Duodenal mucosa (tissue), 2 donors: ENCODE measurements around the gene PHACTR2.

ENCODE experiments used
- H3K27ac ChIP-seq: one replicate; pipeline ENCODE4 v1.7.0; 2013; ENCODE audit warnings: low read depth, low read length
- H3K27me3 ChIP-seq, 2 donors: one replicate each; pipeline ENCODE4 v1.7.0; 2013; ENCODE audit warnings: low read length in 2 of 2, control low read depth in 1 of 2; ENCODE audit not compliant: insufficient read depth in 2 of 2, control insufficient read depth in 1 of 2
- H3K36me3 ChIP-seq, 2 donors: one replicate each; pipeline ENCODE4 v1.7.0; 2013; ENCODE audit warnings: low read length in 2 of 2, control low read depth in 1 of 2; ENCODE audit not compliant: insufficient read depth in 2 of 2, control insufficient read depth in 1 of 2
- H3K4me1 ChIP-seq, 2 donors: one replicate each; pipeline ENCODE4 v1.7.0; 2013; ENCODE audit warnings: low read length in 2 of 2, control low read depth in 1 of 2; ENCODE audit not compliant: insufficient read depth in 2 of 2, control insufficient read depth in 1 of 2
- H3K4me3 ChIP-seq, 2 donors: one replicate each; pipeline ENCODE4 v1.7.0; 2013; ENCODE audit warnings: low read length in 2 of 2, low read depth in 1 of 2
- H3K9ac ChIP-seq, 2 donors: one replicate each; pipeline ENCODE4 v1.7.0; 2013; ENCODE audit warnings: low read length in 2 of 2, low read depth in 1 of 2
- H3K9me3 ChIP-seq, 2 donors: one replicate each; pipeline ENCODE4 v1.7.0; 2013; ENCODE audit warnings: low read length in 2 of 2, control low read depth in 1 of 2; ENCODE audit not compliant: control insufficient read depth in 1 of 2

The PHACTR2 gene

DNA sequence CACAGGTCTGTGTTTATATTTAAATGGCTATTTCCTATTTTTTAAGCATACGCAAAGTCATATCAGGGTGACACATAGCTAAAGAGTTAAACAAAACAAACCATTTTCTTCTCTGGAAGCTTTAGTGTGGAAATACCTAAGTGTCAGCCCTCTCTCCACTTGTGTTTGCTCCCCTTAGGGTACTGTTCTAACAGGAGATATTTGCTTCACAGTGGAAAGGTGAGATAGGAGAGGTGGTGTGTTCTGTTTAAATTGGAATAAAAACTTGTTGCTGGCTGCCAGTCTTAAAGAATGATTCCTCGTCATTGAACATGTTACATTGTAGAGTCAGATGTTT, 18.9 kb downstream of the PHACTR2 start:
- Histone ChIP-seq H3K4me1 (peaks cover 14 to 43% of the 10 kb centered on the region in 2 donors), H3K4me3 (no peak overlapping the region), H3K27ac (no peak overlapping the region), H3K9me3 (no peaks in the 10 kb centered on the region), H3K36me3 (no peaks in the 10 kb centered on the region), H3K27me3 (no peaks in the 10 kb centered on the region), H3K9ac (no peak overlapping the region)

- Histone ChIP-seq H3K9ac (no peak overlapping the region), H3K4me1 (peaks cover 15 to 36% of the 10 kb centered on the region in 2 donors), H3K36me3 (no peaks in the 10 kb centered on the region), H3K27ac (no peak overlapping the region), H3K27me3 (no peaks in the 10 kb centered on the region), H3K4me3 (no peak overlapping the region), H3K9me3 (no peaks in the 10 kb centered on the region)
These were observed 19.5 kb downstream of the PHACTR2 start for GRCh38 chr6:143697076-143697800.

GRCh38 chr6:143698329-143698728, 20.6 kb downstream of the PHACTR2 start:
- Histone ChIP-seq H3K27me3 (no peaks in the 10 kb centered on the region), H3K9me3 (no peaks in the 10 kb centered on the region), H3K4me1 (peaks cover 13 to 29% of the 10 kb centered on the region in 2 donors), H3K36me3 (no peaks in the 10 kb centered on the region), H3K4me3 (no peak overlapping the region), H3K9ac (no peak overlapping the region), H3K27ac (no peak overlapping the region)

DNA sequence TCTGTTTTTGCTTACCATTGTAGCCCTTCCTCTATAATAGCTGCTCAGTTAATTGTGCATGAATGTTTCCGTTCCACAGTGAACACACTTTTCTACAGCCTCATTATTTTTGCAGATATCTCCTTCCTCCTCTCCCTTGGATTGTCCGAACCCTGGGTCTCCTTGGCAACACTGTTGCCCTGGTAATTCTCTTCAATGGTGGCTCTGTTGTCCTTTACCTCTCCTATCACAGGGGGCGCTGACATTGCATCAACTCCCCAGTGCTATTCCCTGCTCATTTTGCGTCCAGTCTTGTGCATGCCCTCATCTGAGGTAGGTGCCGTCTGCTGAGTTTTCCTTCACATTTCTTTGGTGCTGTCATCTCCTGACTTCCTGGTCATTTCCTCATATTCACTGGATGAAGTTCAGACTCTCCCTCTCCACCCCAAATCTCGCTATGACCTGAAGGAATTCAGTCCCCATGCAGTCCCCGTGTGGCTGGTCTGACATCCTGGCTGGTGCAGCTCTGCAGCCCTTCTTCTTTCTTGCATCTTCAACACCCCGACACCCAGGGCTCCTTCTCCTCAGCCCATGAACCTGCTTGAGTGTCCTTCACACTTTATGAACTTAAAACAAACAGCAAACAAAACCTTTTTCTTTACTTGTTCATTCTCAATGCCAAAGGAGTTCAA, 21.1 kb downstream of the PHACTR2 start:
- Histone ChIP-seq H3K4me3 (no peak overlapping the region), H3K9me3 (no peaks in the 10 kb centered on the region), H3K9ac (no peak overlapping the region), H3K27ac (no peak overlapping the region), H3K27me3 (no peaks in the 10 kb centered on the region), H3K36me3 (no peaks in the 10 kb centered on the region), H3K4me1 (peaks cover 13 to 26% of the 10 kb centered on the region in 2 donors)

DNA sequence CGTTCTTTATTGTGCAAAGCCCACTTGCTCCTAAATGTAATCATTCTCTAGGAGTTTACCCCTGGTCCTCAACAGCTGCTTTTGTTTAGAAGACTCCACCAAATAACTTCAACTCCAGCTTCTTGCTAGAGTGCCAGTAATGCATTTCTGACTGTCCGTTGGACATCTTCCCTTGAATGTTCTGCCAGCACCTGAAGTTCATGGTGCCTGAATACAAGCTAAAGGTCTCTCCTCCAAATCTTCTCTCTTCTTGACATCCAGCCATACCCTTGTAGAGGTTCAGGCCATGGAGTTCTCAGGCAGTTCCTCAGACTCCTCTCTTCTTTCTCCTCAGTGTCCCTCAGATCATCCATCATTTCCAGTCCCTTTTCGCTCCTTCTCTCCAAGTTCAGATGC, 21.7 kb downstream of the PHACTR2 start:
- Histone ChIP-seq H3K27ac (no peak overlapping the region), H3K4me1 (peaks cover 13 to 22% of the 10 kb centered on the region in 2 donors), H3K4me3 (no peak overlapping the region), H3K9me3 (no peaks in the 10 kb centered on the region), H3K9ac (no peak overlapping the region), H3K36me3 (no peaks in the 10 kb centered on the region), H3K27me3 (no peaks in the 10 kb centered on the region)

- H3K27ac ChIP-seq, result no peak overlapping the region
These were observed 23.1 kb downstream of the PHACTR2 start for GRCh38 chr6:143700684-143701348.

DNA sequence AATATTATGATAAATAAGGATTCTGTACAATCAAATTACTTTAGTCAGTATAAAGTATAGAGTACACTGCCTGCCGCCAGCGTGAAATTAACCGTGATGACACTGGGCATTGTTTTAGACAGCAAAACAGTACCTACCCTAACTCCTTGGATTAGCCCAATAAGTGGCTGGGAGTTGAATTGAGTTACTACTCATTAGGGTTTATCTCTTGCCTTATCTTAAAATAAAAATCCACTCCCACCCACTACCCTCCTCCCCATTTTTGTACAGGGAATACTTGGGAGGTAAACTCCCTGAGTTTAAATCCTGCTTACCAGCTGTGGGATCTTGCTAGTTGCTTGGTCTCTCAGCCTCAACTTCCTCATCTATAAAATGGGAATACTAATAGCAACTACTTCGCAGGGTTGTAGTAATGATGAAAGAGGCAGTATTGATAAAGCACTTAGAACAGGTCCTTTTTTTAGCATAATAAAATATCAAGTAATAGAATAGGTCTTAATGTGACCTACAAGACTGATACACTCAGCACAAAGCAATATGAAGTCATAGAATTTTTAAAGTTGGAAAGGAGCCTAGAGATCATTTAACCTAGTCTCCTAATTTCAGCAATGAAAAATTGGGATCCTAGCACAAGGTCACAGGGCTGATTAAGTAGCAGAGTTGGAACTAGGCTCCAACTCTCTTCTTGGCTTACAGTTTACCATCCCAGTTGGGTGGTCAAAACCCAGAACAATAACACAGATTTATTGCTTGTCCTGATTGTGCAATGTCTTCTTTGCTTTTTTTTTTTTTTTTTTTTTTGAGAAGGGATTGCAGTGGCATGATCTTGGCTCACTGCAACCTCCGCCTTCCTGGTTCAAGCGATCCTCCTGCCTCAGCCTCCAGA, 23.8 kb downstream of the PHACTR2 start:
- Histone ChIP-seq H3K36me3 (no peaks in the 10 kb centered on the region), H3K9ac (no peak overlapping the region), H3K4me1 (peaks cover 1 to 2% of the 10 kb centered on the region in 2 donors), H3K27me3 (no peaks in the 10 kb centered on the region), H3K4me3 (no peak overlapping the region), H3K27ac (no peak overlapping the region), H3K9me3 (no peaks in the 10 kb centered on the region)

More at GRCh38 chr6:143700684-143701348, 23.1 kb downstream of the PHACTR2 start:
- no peaks in the 10 kb centered on the region for H3K36me3 ChIP-seq
- no peaks in the 10 kb centered on the region for H3K9me3 ChIP-seq
- H3K4me1 ChIP-seq, result peaks cover 3 to 8% of the 10 kb centered on the region in 2 donors
- no peaks in the 10 kb centered on the region for H3K27me3 ChIP-seq
- no peak overlapping the region for H3K4me3 ChIP-seq
- H3K9ac ChIP-seq, result no peak overlapping the region

- no peaks in the 10 kb centered on the region for H3K27me3 ChIP-seq
- H3K27ac ChIP-seq, result no peak overlapping the region
- peaks cover 0 to 2% of the 10 kb centered on the region in 2 donors for H3K4me1 ChIP-seq
- no peaks in the 10 kb centered on the region for H3K36me3 ChIP-seq
- no peaks in the 10 kb centered on the region for H3K9me3 ChIP-seq
- H3K9ac ChIP-seq, result no peak overlapping the region
- no peak overlapping the region for H3K4me3 ChIP-seq
These were observed 27.8 kb downstream of the PHACTR2 start for GRCh38 chr6:143705569-143705968.

DNA sequence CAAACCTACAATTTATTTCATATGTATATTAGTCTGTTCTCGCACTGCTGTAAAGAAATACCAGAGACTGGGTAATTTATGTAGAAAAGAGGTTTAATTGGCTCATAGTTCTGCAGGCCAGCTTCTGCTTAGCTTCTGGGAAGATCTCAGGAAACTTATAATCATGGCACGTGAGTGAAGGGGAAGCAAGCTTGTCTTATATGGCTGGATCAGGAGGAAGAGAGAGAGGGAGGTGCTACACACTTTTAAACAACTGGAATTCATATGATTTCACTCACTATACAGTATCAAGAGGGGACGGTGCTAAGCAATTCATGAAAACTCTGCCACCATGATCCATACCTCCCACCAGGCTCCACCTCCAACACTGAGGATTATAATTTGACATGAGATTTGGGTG, 29.9 kb downstream of the PHACTR2 start:
- no peaks in the 10 kb centered on the region for H3K4me1 ChIP-seq
- H3K27ac ChIP-seq, result no peak overlapping the region
- no peak overlapping the region for H3K9ac ChIP-seq
- H3K36me3 ChIP-seq, result no peaks in the 10 kb centered on the region
- H3K9me3 ChIP-seq, result no peaks in the 10 kb centered on the region
- no peak overlapping the region for H3K4me3 ChIP-seq
- no peaks in the 10 kb centered on the region for H3K27me3 ChIP-seq
